Neural cell (in vitro differentiated cells): ENCODE data around the gene THADA.

Experiments
- CTCF ChIP-seq: fragments of 450-650 bp; IDR thresholded peaks from 2 replicates; pipeline ENCODE4 v1.5.1; 2014; ENCODE audit warnings: antibody characterized with exemption, mild to moderate bottlenecking, moderate library complexity; ENCODE audit not compliant: poor library complexity, severe bottlenecking
- EP300 ChIP-seq: fragments of 450-650 bp; conservative IDR thresholded peaks from 2 replicates; pipeline ENCODE4 v1.6.1; 2014; ENCODE audit warnings: antibody characterized with exemption, mild to moderate bottlenecking, moderate library complexity; ENCODE audit not compliant: poor library complexity, severe bottlenecking
- EZH2 ChIP-seq: fragments of 200-600, 300-800 bp; shearing (Covaris generic), sonication (generic); IDR thresholded peaks from 2 replicates; pipeline ENCODE4 v1.6.1; 2014; ENCODE audit warnings: antibody characterized with exemption, low read length, borderline replicate concordance, mild to moderate bottlenecking; ENCODE audit not compliant: insufficient read depth, poor library complexity, severe bottlenecking
- MXI1 ChIP-seq: fragments of 450-650 bp; conservative IDR thresholded peaks from 2 replicates; pipeline ENCODE4 v1.6.1; 2014; ENCODE audit warnings: antibody characterized with exemption, mild to moderate bottlenecking; ENCODE audit not compliant: poor library complexity, severe bottlenecking
- POLR2AphosphoS5 ChIP-seq: IDR thresholded peaks from 2 replicates; pipeline ENCODE4 v1.6.1; 2012
- RAD21 ChIP-seq: fragments of 450-650 bp; conservative IDR thresholded peaks from 2 replicates; pipeline ENCODE4 v1.6.1; 2014; ENCODE audit warnings: antibody characterized with exemption, mild to moderate bottlenecking, moderate library complexity
- REST ChIP-seq: IDR thresholded peaks from 2 replicates; pipeline ENCODE4 v1.6.1; 2012; ENCODE audit warnings: borderline replicate concordance
- TAF1 ChIP-seq: IDR thresholded peaks from 2 replicates; pipeline ENCODE4 v1.6.1; 2012; ENCODE audit warnings: low read depth

- no peak for TF ChIP-seq TAF1
- TF ChIP-seq EZH2: peak; percentile 93
- TF ChIP-seq CTCF: no peak
- no peak for TF ChIP-seq POLR2AphosphoS5
- no peak for TF ChIP-seq RAD21
- TF ChIP-seq EP300: no peak
- TF ChIP-seq REST: no peak
- no peak for TF ChIP-seq MXI1
Measured at GRCh38 chr2:43225788-43226557, 369.9 kb downstream of the THADA start.
